GM18858 (cell line): ENCODE results near the gene ARHGEF38.

ENCODE experiments used
- ATAC-seq: cut with Tn5 transposase; IDR thresholded peaks from one replicate; pipeline ENCODE4 v1.9.1; 2021; ENCODE audit not compliant: unreplicated experiment

Gene ARHGEF38

GRCh38 chr4:105556206-105556605 lies 3.8 kb downstream of the ARHGEF38 start:
- ATAC-seq, result no peak

GRCh38 chr4:105558277-105558676 lies 5.9 kb downstream of the ARHGEF38 start:
- no peak for ATAC-seq

- ATAC-seq, result no peak
These were observed 8.0 kb downstream of the ARHGEF38 start for GRCh38 chr4:105560421-105560848.

GRCh38 chr4:105563352-105563751 lies 10.9 kb downstream of the ARHGEF38 start:
- no peak for ATAC-seq

- no peak for ATAC-seq
These were observed 16.2 kb downstream of the ARHGEF38 start for GRCh38 chr4:105568584-105568983.

- no peak for ATAC-seq
These were observed 16.8 kb downstream of the ARHGEF38 start for GRCh38 chr4:105569057-105569865.

GRCh38 chr4:105569866-105570236 lies 17.4 kb downstream of the ARHGEF38 start:
- no peak for ATAC-seq

GRCh38 chr4:105572296-105572695 lies 19.9 kb downstream of the ARHGEF38 start:
- ATAC-seq, result no peak

- no peak for ATAC-seq
These were observed 34.4 kb downstream of the ARHGEF38 start for GRCh38 chr4:105586638-105587328.

GRCh38 chr4:105587841-105588240 lies 35.4 kb downstream of the ARHGEF38 start:
- no peak for ATAC-seq

- no peak for ATAC-seq
These were observed 35.8 kb downstream of the ARHGEF38 start for GRCh38 chr4:105588252-105588651.

GRCh38 chr4:105591573-105591972 lies 39.2 kb downstream of the ARHGEF38 start:
- no peak for ATAC-seq

- peak; percentile 91 for ATAC-seq
These were observed 41.9 kb downstream of the ARHGEF38 start for GRCh38 chr4:105594099-105595010.

GRCh38 chr4:105596684-105597083 lies 44.3 kb downstream of the ARHGEF38 start:
- no peak for ATAC-seq

GRCh38 chr4:105598052-105598451 lies 45.6 kb downstream of the ARHGEF38 start:
- no peak for ATAC-seq

- no peak for ATAC-seq
These were observed 46.4 kb downstream of the ARHGEF38 start for GRCh38 chr4:105598787-105599186.

- no peak for ATAC-seq
These were observed 47.1 kb downstream of the ARHGEF38 start for GRCh38 chr4:105599482-105599881.

- no peak for ATAC-seq
These were observed 47.7 kb downstream of the ARHGEF38 start for GRCh38 chr4:105599932-105600655.

GRCh38 chr4:105600951-105601350 lies 48.5 kb downstream of the ARHGEF38 start:
- ATAC-seq, result no peak

GRCh38 chr4:105601406-105601805 lies 49.0 kb downstream of the ARHGEF38 start:
- ATAC-seq, result no peak

GRCh38 chr4:105603158-105603557 lies 50.7 kb downstream of the ARHGEF38 start:
- no peak for ATAC-seq
